Body of pancreas (tissue), 4 donors: ENCODE results near the gene CELF5. TPM values are rescaled to one million over a fixed set of nuclear protein-coding genes. Genes with fewer than 3 reads are reported as not detected.

ENCODE experiments used
- ATAC-seq: fragments of 150-250 bp; one replicate; pipeline ENCODE4 v1.9.1; 2016
- DNase-seq, 4 donors: peaks; one replicate each; pipeline ENCODE4 v3.0.0-alpha.2; 2019
- H3K27ac ChIP-seq, 4 donors: fragments of 200-600 bp; sonication (generic); 1 replicate in 3 of 4; 2 replicates in 1 of 4; pipeline versions ENCODE4 v1.5.1 to v1.6.1; 2016 to 2019; ENCODE audit warnings: mild to moderate bottlenecking in 1 of 4, mixed read lengths in 1 of 4, moderate library complexity in 1 of 4
- H3K27me3 ChIP-seq, 2 donors: fragments of 200-600 bp; sonication (generic); one replicate each; pipeline ENCODE4 v1.6.0; 2016; ENCODE audit warnings: mild to moderate bottlenecking in 1 of 2
- H3K36me3 ChIP-seq, 2 donors: fragments of 200-600 bp; sonication (generic); replicated peaks in 1 of 2; 2 replicates each; pipeline ENCODE4 v1.5.1; 2016; ENCODE audit warnings: low read depth in 2 of 2; ENCODE audit not compliant: insufficient read depth in 1 of 2
- H3K4me1 ChIP-seq: fragments of 200-600 bp; sonication (generic); one replicate; pipeline ENCODE4 v1.6.0; 2016
- H3K4me3 ChIP-seq, 2 donors: fragments of 200-600 bp; sonication (generic); 1 replicate in 1 of 2; 2 replicates in 1 of 2; pipeline ENCODE4 v1.5.1; 2016 to 2019
- H3K9me3 ChIP-seq, 3 donors: fragments of 200-600 bp; sonication (generic); 1 replicate in 2 of 3; 2 replicates in 1 of 3; pipeline ENCODE4 v1.5.1; 2016
- POLR2A ChIP-seq, 3 donors: fragments of 450-650 bp; IDR thresholded peaks; one replicate each; pipeline ENCODE4 v1.6.1; 2016; ENCODE audit warnings: antibody characterized with exemption in 3 of 3, mild to moderate bottlenecking in 2 of 3
- WGBS, 2 donors: methylation state at CpG; one replicate each; pipeline ENCODE4 v1.1.5; 2017; 5-methylcytosine and 5-hydroxymethylcytosine counted together
- intact Hi-C: fragments of 100-400 bp; cut with DNase I; formaldehyde crosslinking; loops from one replicate; pipeline ENCODE4 v1.15.1; 2023
- total RNA-seq, 2 donors: library from RNA; depleted of rRNA; stranded (reverse); fragments of >200 nt; gene quantifications; one replicate each; pipeline ENCODE4 v1.1.0, GENCODE V29; 2016
- TF ChIP-seq, protein P1 (sequence below), 7 experiments: fragments of 450-650 bp in 4 of 7; fragments of 200-600 bp in 3 of 7; sonication (generic) in 3 of 7; IDR thresholded peaks; one replicate each; pipeline ENCODE4 v1.5.1; 2016 to 2019; ENCODE audit warnings: antibody characterized with exemption in 7 of 7

CELF5 gene
- total RNA-seq, 2 donors from 2014 or later, result 0.33 TPM; not detected in 1

DNA sequence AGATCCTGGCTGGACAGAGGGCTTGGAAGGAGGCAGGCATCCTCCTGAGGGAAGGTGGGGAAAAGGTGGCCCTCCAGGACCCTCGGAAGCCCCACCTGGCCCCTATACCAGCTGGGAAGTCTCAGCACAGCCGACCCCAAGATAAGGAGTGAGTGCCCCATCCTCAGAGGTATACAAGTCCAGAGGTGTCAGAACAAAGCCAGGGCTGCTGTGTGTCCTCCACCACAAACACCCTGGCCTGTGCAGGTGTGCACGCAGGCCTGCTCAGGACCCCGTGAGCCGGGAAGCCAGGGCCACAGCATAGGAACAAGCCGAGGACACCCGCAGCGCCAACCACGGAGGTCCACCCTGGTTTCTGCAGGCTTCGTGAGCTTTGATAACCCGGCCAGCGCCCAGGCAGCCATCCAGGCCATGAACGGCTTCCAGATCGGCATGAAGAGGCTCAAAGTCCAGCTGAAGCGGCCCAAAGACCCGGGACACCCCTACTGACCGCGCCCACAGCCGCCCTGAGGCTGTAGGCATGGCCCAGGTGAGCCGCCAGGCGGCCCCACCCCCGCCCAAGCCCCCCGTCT lies 68.6 kb downstream of the CELF5 start:
- Histone ChIP-seq H3K4me1 (no peaks in the 10 kb centered on the region), H3K4me3 (no peak overlapping the region), H3K27ac (no peak overlapping the region), H3K36me3 (no peaks in the 10 kb centered on the region), H3K9me3 (no peaks in the 10 kb centered on the region), H3K27me3 (no peaks in the 10 kb centered on the region)
- WGBS, 2 donors, result 51% methylated on average over 12 of the region's 23 CpGs; no CpG with 5 or more reads in 1 of the 2 donors
- TF ChIP-seq, protein P1, sequence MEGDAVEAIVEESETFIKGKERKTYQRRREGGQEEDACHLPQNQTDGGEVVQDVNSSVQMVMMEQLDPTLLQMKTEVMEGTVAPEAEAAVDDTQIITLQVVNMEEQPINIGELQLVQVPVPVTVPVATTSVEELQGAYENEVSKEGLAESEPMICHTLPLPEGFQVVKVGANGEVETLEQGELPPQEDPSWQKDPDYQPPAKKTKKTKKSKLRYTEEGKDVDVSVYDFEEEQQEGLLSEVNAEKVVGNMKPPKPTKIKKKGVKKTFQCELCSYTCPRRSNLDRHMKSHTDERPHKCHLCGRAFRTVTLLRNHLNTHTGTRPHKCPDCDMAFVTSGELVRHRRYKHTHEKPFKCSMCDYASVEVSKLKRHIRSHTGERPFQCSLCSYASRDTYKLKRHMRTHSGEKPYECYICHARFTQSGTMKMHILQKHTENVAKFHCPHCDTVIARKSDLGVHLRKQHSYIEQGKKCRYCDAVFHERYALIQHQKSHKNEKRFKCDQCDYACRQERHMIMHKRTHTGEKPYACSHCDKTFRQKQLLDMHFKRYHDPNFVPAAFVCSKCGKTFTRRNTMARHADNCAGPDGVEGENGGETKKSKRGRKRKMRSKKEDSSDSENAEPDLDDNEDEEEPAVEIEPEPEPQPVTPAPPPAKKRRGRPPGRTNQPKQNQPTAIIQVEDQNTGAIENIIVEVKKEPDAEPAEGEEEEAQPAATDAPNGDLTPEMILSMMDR (IDR thresholded peaks at IDR 0.05), result no peak
- no peak for TF ChIP-seq POLR2A (IDR thresholded peaks at IDR 0.05)
- intact Hi-C loops, result loop anchor here (10.0 kb wide), 1 partner anchor 322 kb away; no protein-coding TSS in a partner anchor
- no peak for ATAC-seq
- DNase-seq, result no peak

DNA sequence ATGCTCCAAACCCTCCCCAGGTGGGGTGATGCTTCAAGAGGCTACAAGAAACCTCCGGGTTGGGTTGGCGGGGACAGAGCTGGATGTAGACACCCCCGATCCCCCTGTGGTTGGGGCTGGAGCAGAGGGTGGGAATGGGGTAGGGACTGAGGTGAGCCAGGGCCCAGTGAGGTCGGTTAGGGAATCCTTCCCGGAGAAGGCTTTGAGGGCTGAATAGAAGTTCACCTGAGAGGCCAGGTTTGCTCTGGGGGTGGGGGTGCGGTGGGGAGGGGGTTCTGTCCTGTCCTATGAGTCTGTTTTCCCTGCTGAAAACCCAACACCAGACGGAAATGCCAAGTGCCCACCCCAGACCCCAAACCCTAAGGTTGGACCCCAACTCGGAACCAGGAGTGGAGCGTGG lies 69.1 kb downstream of the CELF5 start:
- intact Hi-C loops, result loop anchor here (10.0 kb wide), 1 partner anchor 321 kb away; no protein-coding TSS in a partner anchor
- TF ChIP-seq, protein P1 (IDR thresholded peaks at IDR 0.05), result no peak
- no peak for TF ChIP-seq POLR2A (IDR thresholded peaks at IDR 0.05)
- H3K36me3 ChIP-seq, result no peaks in the 10 kb centered on the region
- H3K9me3 ChIP-seq, result no peaks in the 10 kb centered on the region
- ATAC-seq (no peak), DNase-seq (no peak)
- WGBS, 2 donors, result 84 to 100% methylated on average over 6 to 9 of the region's 9 CpGs
- H3K4me1 ChIP-seq, result no peaks in the 10 kb centered on the region
- no peak overlapping the region for H3K4me3 ChIP-seq
- H3K27me3 ChIP-seq, result no peaks in the 10 kb centered on the region
- no peak overlapping the region for H3K27ac ChIP-seq

DNA sequence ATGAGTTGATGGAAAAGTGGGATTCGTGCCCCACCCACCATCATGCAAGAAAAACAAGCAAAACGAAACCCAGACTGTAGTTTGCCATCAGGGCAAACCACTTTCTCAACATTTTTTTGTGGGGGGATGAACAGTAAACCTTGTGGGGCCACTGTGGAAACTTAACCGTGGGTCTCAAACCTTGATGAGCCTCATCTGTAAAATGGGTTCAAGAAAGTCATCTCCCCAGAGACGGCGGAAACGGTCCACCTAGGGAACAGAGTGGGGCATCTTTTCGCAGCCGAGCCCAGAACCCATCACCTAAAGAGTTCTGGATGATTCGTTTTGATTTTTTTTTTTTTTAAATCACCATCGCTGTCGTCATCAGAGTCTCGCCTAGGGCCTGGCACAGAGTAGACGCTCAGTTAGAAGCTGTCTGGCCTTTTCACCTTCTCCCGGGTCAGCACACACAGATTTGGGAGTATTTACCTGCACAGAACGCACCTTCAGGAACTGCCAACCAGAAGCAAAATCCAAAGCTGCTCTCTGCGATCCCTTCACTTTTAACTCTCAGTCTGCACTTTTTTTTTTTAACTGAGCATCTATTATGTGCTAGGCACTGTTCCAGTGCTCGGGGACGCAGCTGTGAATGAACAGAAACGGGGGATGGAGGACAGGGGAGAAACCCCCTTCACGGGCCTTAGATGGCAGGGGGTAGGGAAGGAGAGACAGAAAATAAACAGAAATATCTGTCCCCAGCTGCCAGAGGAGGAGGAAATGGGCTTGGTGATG lies 69.8 kb downstream of the CELF5 start:
- no peak for ATAC-seq

DNA sequence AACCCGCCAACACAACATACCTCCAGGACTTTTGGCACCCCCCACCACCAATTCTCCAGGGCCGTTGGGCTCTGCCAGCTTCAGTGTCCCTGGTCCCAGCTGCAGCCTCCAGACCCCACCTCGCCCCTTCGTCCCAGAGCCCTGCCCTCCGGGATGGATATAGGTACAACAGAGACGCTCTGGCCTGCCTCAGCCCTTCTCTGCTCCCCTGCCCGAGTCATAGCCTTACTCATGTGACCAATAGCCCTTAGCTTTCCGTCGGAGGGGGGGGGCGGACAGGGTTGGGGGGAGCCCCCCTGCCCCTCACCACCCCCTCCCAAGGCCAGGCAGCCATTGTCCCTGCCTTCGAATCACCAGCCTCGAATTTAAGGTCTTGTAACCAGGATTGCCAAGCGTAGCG lies 71.1 kb downstream of the CELF5 start:
- Histone ChIP-seq H3K27me3 (no peaks in the 10 kb centered on the region), H3K36me3 (no peaks in the 10 kb centered on the region), H3K27ac (no peak overlapping the region), H3K9me3 (no peaks in the 10 kb centered on the region), H3K4me3 (no peak overlapping the region), H3K4me1 (no peaks in the 10 kb centered on the region)
- ATAC-seq, result no peak
- WGBS, 2 donors, result 40 to 48% methylated on average over 13 of the region's 14 CpGs
- no peak for TF ChIP-seq POLR2A (IDR thresholded peaks at IDR 0.05)
- TF ChIP-seq, protein P1 (IDR thresholded peaks at IDR 0.05), result no peak
- intact Hi-C loops, result loop anchor here (10.0 kb wide), 1 partner anchor 319 kb away; no protein-coding TSS in a partner anchor
- no peak for DNase-seq

More for the DNA sequence above, 69.8 kb downstream of the CELF5 start:
- Histone ChIP-seq H3K4me1 (no peaks in the 10 kb centered on the region), H3K9me3 (no peaks in the 10 kb centered on the region), H3K27me3 (no peaks in the 10 kb centered on the region), H3K36me3 (no peaks in the 10 kb centered on the region), H3K4me3 (no peak overlapping the region), H3K27ac (no peak overlapping the region)
- no peak for DNase-seq
- WGBS, 2 donors, result 76 to 80% methylated on average over 20 of the region's 20 CpGs
- TF ChIP-seq, protein P1 (IDR thresholded peaks at IDR 0.05), result no peak
- no peak for TF ChIP-seq POLR2A (IDR thresholded peaks at IDR 0.05)
- intact Hi-C loops, result loop anchor here (10.0 kb wide), 1 partner anchor 321 kb away; no protein-coding TSS in a partner anchor
